BLaER1 treated with 17β-estradiol and CSF1 and Interleukin-3, amounts not matched to agents 10 nM and 100 nM (cell line): ENCODE results near the gene CLEC4E.
A peak's percentile ranks its signal among the peaks of the same experiment; 100 is the strongest.

Experiments used
- H3K27ac ChIP-seq, 11 experiments: shearing (Covaris generic); formaldehyde crosslinking; 2 replicates each; pipeline ENCODE4 v1.8.1; 2022
- H3K27me3 ChIP-seq, 11 experiments: shearing (Covaris generic); formaldehyde crosslinking; 2 replicates each; pipeline ENCODE4 v1.8.1; 2022
- H3K36me3 ChIP-seq, 11 experiments: shearing (Covaris generic); formaldehyde crosslinking; 2 replicates each; pipeline ENCODE4 v1.8.1; 2022
- H3K4me1 ChIP-seq, 10 experiments: shearing (Covaris generic); formaldehyde crosslinking; 2 replicates each; pipeline ENCODE4 v1.8.1; 2022
- H3K4me2 ChIP-seq, 11 experiments: shearing (Covaris generic); formaldehyde crosslinking; 2 replicates each; pipeline ENCODE4 v1.8.1; 2022
- H3K4me3 ChIP-seq, 10 experiments: shearing (Covaris generic); formaldehyde crosslinking; 2 replicates each; pipeline ENCODE4 v1.8.1; 2022
- H3K9ac ChIP-seq, 11 experiments: shearing (Covaris generic); formaldehyde crosslinking; 2 replicates each; pipeline ENCODE4 v1.8.1; 2022
- H3K9me3 ChIP-seq, 11 experiments: shearing (Covaris generic); formaldehyde crosslinking; replicated peaks in 1 of 11; 2 replicates each; pipeline ENCODE4 v1.8.1; 2022
- H4K20me1 ChIP-seq, 11 experiments: shearing (Covaris generic); formaldehyde crosslinking; 2 replicates each; pipeline ENCODE4 v1.8.1; 2022
- Cebpa-rat ChIP-seq, 11 experiments: shearing (Covaris generic); IDR thresholded peaks; 2 replicates each; pipeline ENCODE4 v1.8.1; 2022

CLEC4E gene

DNA sequence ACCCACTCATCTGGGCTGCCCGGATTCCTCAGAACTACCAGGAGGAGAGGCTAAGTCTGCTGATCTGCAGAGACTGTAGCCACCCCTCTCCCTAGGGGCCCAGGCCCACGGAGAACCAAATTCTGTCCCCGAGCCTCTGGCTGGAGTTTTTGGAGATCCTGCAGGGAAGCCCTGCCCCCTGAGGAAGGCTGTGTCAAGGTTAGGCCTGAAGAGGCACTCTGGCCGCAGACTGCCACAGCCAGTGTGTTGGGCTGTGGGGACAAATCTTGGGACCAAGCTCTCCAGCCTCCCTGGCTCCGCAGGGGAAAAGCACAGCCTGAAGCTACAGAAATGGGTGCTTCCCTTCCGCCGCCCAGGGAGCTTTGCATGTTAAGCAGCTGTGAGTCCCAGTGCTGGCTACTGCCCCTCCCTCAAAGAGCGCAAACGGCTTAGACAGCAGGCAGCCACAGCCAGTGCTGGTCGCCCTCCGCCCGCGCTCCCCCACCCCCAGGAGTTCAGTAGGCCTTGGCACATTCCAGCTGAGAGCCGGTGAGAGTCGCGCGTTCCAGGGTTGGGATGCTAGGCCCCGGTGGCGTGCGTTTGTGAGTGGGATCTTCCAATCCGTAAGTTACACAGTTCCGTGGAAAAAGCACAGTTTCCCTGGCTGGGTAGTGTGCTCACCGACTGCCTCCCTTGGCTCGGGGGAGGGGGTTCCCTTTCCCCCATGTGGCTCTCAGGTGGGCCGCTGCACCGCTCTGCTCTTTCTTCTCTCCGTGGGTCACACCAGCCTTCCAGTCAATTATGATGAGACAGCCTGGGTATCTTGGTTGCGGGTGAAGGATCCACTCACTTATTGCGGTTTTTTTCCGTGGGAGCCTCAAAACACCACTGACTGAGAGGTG lies 13.2 kb downstream of the CLEC4E start:
- Histone ChIP-seq H3K4me3 (no peak overlapping the region), H3K9me3 (peaks cover 15 to 41% (median 31%) of the 10 kb centered on the region in 11 experiments; a peak in 17 of 22 replicates), H3K4me2 (no peak overlapping the region), H3K36me3 (peaks cover 0 to 7% (median 0%) of the 10 kb centered on the region in 11 experiments; a peak in 2 of 22 replicates), H3K4me1 (peaks cover 0 to 8% (median 0%) of the 10 kb centered on the region in 10 experiments; a peak in 5 of 20 replicates), H3K27ac (no peak overlapping the region), H3K27me3 (no peaks in the 10 kb centered on the region), H4K20me1 (no peaks in the 10 kb centered on the region), H3K9ac (no peak overlapping the region)
- TF ChIP-seq Cebpa-rat (IDR thresholded peaks at IDR 0.05) = no peak

DNA sequence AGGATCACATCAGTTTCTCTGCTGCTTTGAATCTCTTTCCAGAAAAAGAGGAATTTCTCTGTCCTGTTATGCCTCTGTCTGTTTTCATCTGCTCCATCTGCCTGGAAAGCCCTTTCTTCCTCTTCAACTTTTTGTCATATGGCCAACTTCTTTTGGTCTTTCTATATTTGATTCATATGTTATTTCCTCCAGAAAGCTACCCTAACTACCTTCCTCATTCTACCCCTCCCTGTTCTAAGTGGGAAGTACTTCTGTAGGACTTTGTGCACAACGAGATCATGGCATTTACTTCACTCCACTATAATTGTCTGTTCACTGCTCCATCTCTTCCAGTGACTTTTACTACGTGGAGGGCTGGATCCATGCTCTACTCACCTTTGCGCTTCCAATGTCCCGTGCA lies 21.5 kb downstream of the CLEC4E start:
- H3K4me3 ChIP-seq = peak overlapping the region in 1 of 10 experiments; percentile 26; a peak in 2 of 20 replicates
- H3K4me2 ChIP-seq = peak overlapping the region; percentile 1 to 86 (median 71); a peak in 20 of 22 replicates
- peak overlapping the region in 6 of 11 experiments; percentile 10 to 60 (median 34); a peak in 6 of 22 replicates for H3K27ac ChIP-seq
- TF ChIP-seq Cebpa-rat (IDR thresholded peaks at IDR 0.05) = no peak
- no peak overlapping the region for H3K9ac ChIP-seq
- H3K4me1 ChIP-seq = peaks cover 6 to 34% (median 16%) of the 10 kb centered on the region in 10 experiments; a peak in 17 of 20 replicates
- H3K9me3 ChIP-seq = peaks cover 10 to 20% (median 12%) of the 10 kb centered on the region in 11 experiments; a peak in 14 of 22 replicates
- H3K27me3 ChIP-seq = no peaks in the 10 kb centered on the region
- no peaks in the 10 kb centered on the region; a peak in 1 of 22 replicates for H3K36me3 ChIP-seq
- no peaks in the 10 kb centered on the region for H4K20me1 ChIP-seq

DNA sequence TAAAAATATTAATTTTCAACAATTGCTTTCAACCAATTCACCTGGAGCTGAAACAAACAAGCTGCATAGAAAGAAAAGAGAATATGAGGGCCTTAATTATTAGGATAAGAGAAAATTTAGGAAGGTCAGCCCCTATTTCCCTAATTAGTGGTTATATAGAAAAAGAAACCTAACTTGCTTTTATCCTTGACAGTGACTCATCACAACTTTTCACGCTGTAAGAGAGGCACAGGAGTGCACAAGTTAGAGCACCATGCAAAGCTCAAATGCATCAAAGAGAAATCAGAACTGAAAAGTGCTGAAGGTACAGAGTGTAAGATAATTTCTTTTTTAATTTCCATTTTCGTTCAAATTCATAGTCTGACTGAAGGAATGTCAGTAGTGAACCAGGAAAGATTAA lies 22.7 kb downstream of the CLEC4E start:
- H3K9me3 ChIP-seq = peaks cover 3 to 8% (median 4%) of the 10 kb centered on the region in 11 experiments; a peak in 13 of 22 replicates
- peak overlapping the region in 4 of 11 experiments; percentile 80 to 86 (median 82); a peak in 7 of 22 replicates for H3K4me2 ChIP-seq
- peaks cover 6 to 45% (median 19%) of the 10 kb centered on the region in 10 experiments; a peak in 17 of 20 replicates for H3K4me1 ChIP-seq
- no peak for TF ChIP-seq Cebpa-rat (IDR thresholded peaks at IDR 0.05)
- H3K27me3 ChIP-seq = no peaks in the 10 kb centered on the region
- H4K20me1 ChIP-seq = no peaks in the 10 kb centered on the region
- H3K36me3 ChIP-seq = no peaks in the 10 kb centered on the region
- no peak overlapping the region for H3K4me3 ChIP-seq
- H3K9ac ChIP-seq = no peak overlapping the region
- H3K27ac ChIP-seq = no peak overlapping the region

DNA sequence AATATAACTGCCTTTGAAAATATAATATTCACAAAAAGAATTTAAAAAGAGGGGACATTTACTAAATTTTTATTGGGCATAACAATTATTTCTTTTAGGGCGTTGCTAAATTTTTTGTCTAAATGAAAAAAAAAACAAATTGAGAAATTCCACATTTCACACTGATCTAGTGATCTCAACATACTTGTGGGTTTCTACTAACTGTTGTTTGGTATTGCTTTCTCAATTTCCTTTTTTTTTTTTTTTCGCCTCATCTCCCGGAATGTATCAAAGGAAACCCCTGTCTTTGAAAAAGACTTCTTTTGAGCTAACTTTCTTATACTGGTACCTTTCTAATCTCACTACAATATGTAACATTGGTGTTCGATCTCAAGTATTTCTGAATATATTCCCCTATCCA lies 27.4 kb downstream of the CLEC4E start, which contains the start of gene CLEC4D:
Gene CLEC4D (plus strand): TSS at position 248 of the 400 bp plus-strand sequence. CDS start 230 bp downstream, outside the sequence.
- Histone ChIP-seq H3K4me1 (peaks cover 25 to 62% (median 33%) of the 10 kb centered on the region in 10 experiments), H3K4me3 (no peak within 1 kb of the TSS), H4K20me1 (no peaks in the 10 kb centered on the region), H3K27me3 (no peaks in the 10 kb centered on the region), H3K27ac (peak within 1 kb of the TSS in 4 of 11 experiments; percentile 1 to 61 (median 27); a peak in 6 of 22 replicates), H3K9me3 (no peaks in the 10 kb centered on the region), H3K36me3 (no peaks in the 10 kb centered on the region), H3K9ac (peak within 1 kb of the TSS in 1 of 11 experiments; percentile 1; a peak in 1 of 22 replicates), H3K4me2 (peak within 1 kb of the TSS in 6 of 11 experiments; percentile 22 to 62 (median 35); a peak in 9 of 22 replicates)
- TF ChIP-seq Cebpa-rat (IDR thresholded peaks at IDR 0.05) = no peak

DNA sequence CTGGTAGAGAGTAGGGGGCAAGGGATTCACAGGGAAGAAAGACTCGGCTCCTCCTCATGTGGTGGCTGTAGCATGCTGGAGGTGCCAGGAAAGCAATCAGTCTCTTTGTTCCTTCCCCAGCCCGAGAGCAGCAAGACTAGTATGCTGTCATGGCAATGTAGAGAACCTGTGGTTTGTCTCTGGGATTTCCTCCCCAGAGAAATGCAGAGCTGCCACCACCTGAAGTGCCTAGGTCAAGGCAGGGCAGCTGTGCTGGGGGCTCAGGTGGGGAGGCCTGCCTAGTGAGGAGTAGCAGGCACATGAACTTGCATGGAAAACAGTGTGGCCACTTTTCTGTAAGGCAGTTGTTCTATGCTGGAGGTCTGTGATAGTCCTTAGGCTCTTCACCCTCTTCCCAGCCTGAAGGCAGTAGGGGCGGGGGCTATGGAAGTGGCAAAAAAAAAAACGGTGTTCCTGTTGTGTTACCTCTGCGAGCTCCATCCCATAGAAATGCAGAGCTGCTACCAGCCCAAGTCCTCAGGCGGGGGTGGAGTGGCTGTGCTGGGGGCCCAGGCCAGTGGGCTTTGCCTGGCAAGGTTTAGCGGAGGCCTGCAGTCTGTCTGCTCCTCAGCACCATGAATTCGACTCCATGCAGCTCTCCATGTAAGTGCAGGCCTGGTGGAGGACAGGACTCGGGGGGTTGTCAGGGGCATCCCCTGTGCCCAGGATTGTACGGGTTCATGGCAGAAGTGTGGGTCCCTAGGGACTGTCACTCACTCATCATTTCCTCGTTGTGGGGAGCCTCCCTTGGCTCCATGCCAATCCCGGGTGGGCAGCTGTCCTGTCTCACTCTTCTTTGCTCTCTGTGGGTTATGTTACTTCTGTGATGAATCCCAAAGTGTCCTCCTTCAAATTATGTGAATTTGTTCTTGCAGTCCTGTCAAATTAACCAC lies 31.5 kb downstream of the CLEC4E start:
- Histone ChIP-seq H3K27me3 (no peaks in the 10 kb centered on the region), H4K20me1 (no peaks in the 10 kb centered on the region), H3K9me3 (0 out of 22 replicates have a peak, but pooled peaks cover 0 to 5% (median 0%) of the 10 kb centered on the region in 11 experiments), H3K27ac (peak overlapping the region in 10 of 11 experiments; percentile 9 to 75 (median 58); a peak in 18 of 22 replicates), H3K9ac (peak overlapping the region in 9 of 11 experiments; percentile 8 to 48 (median 35); a peak in 9 of 22 replicates), H3K4me2 (peak overlapping the region; percentile 70 to 90 (median 83)), H3K4me3 (0 out of 20 replicates have a peak overlapping the region, but pooled peaks of 2 of the 10 experiments have one; percentile 9 to 13), H3K4me1 (peaks cover 29 to 56% (median 37%) of the 10 kb centered on the region in 10 experiments), H3K36me3 (no peaks in the 10 kb centered on the region)
- no peak for TF ChIP-seq Cebpa-rat (IDR thresholded peaks at IDR 0.05)

DNA sequence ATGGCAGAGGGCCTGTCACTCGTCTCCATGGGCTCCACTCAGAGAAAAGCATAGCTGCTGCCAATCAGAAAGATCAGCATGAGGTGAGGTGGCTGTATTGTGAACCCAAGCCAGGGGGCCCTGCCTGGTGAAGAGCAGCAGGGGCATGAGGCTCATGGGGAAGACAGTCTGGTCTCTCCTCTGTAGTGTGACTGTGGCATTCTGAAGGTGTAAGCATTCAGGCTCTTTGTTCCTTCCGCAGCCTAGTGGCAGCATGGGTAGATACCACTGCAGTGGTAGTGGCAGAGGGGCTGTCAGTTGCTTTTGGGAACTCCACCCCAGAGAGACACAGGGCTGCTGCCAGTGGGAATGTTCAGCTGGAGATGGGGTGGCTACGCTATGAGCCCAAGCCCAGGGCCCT lies 32.5 kb downstream of the CLEC4E start:
- peak overlapping the region; percentile 70 to 90 (median 83) for H3K4me2 ChIP-seq

DNA sequence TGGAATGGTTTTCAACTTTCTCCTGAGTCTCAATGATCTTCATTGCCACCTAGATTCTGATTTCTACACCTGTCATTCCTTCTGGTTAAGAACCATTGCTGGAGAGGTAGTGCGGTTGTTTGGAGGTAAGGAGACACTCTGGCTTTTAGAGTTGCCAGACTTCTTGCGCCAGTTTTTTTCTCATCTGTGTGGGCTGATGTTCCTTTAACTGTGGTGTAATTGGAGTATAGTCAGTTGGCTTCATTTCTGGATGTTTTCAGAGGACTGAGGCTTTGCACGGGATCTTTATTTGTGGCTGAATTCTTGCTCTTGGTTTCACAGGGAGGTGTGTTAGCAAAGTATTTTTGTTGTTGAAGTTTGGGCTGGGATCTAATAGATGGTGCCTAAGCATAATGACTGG lies 33.1 kb downstream of the CLEC4E start:
- no peaks in the 10 kb centered on the region for H3K36me3 ChIP-seq
- H3K4me3 ChIP-seq = no peak overlapping the region
- H3K9me3 ChIP-seq = 0 out of 22 replicates have a peak, but pooled peaks cover 0 to 5% (median 0%) of the 10 kb centered on the region in 11 experiments
- H3K4me1 ChIP-seq = peaks cover 29 to 44% (median 33%) of the 10 kb centered on the region in 10 experiments
- no peaks in the 10 kb centered on the region for H4K20me1 ChIP-seq
- peak overlapping the region in 8 of 11 experiments; percentile 70 to 90 (median 83); a peak in 15 of 22 replicates for H3K4me2 ChIP-seq
- peak overlapping the region in 2 of 11 experiments; percentile 57 to 63; a peak in 1 of 22 replicates for H3K27ac ChIP-seq
- no peak for TF ChIP-seq Cebpa-rat (IDR thresholded peaks at IDR 0.05)
- no peak overlapping the region for H3K9ac ChIP-seq
- H3K27me3 ChIP-seq = no peaks in the 10 kb centered on the region

More for the DNA sequence above, 32.5 kb downstream of the CLEC4E start:
- peak overlapping the region in 8 of 11 experiments; percentile 8 to 48 (median 36); a peak in 7 of 22 replicates for H3K9ac ChIP-seq
- H3K27ac ChIP-seq = peak overlapping the region in 10 of 11 experiments; percentile 9 to 75 (median 58); a peak in 18 of 22 replicates
- H4K20me1 ChIP-seq = no peaks in the 10 kb centered on the region
- H3K4me3 ChIP-seq = no peak overlapping the region
- peaks cover 29 to 48% (median 33%) of the 10 kb centered on the region in 10 experiments for H3K4me1 ChIP-seq
- 0 out of 22 replicates have a peak, but pooled peaks cover 0 to 5% (median 0%) of the 10 kb centered on the region in 11 experiments for H3K9me3 ChIP-seq
- H3K27me3 ChIP-seq = no peaks in the 10 kb centered on the region
- no peak for TF ChIP-seq Cebpa-rat (IDR thresholded peaks at IDR 0.05)
- no peaks in the 10 kb centered on the region for H3K36me3 ChIP-seq

DNA sequence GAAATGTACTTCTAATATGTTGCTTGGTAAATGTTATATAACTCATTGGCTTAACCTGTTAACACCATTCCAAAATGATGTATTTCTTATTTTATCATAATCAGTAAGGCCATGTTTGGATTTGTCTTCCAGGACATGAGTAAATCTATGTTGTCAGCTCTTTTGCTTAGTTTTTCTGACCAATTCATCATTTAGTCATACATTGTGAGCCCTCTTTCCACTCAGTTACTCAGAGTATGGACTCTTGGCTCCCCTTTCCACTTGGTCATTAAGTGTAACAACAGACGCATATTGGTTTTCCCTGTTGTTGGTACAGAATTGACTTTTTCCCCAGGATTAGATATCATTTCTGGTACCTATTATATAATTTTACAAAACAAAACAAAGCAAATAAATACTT lies 36.4 kb downstream of the CLEC4E start:
- Histone ChIP-seq H3K4me3 (no peak overlapping the region), H3K27ac (no peak overlapping the region), H3K27me3 (no peaks in the 10 kb centered on the region), H3K9ac (no peak overlapping the region), H4K20me1 (no peaks in the 10 kb centered on the region), H3K36me3 (no peaks in the 10 kb centered on the region), H3K4me1 (peaks cover 24 to 41% (median 29%) of the 10 kb centered on the region in 10 experiments), H3K9me3 (0 out of 22 replicates have a peak, but pooled peaks cover 0 to 5% (median 0%) of the 10 kb centered on the region in 11 experiments), H3K4me2 (no peak overlapping the region)
- no peak for TF ChIP-seq Cebpa-rat (IDR thresholded peaks at IDR 0.05)
